K562 (cell line): Measurements from ENCODE around the gene GRIK2.

Source experiments
- BHLHE40 ChIP-seq: IDR thresholded peaks from 2 replicates; pipeline ENCODE4 v1.6.1; 2011; ENCODE audit warnings: low read length, improper control_type of control experiment
- CBFB ChIP-seq: sonication (generic); formaldehyde crosslinking; IDR thresholded peaks from 2 replicates; pipeline ENCODE4 v1.4.0; 2020; ENCODE audit warnings: mild to moderate bottlenecking, missing genetic modification reagents
- CBX5 ChIP-seq: IDR thresholded peaks from 2 replicates; pipeline ENCODE4 v1.6.1; 2014; ENCODE audit warnings: low read depth, borderline replicate concordance
- CTCF ChIP-seq, 3 experiments: IDR thresholded peaks in 2 of 3; conservative IDR thresholded peaks in 1 of 3; 2 replicates each; pipeline ENCODE4 v1.5.1; 2011 to 2012; ENCODE audit warnings: low read length in 3 of 3, mild to moderate bottlenecking in 3 of 3, control low read depth in 2 of 3, improper control_type of control experiment in 1 of 3, inconsistent platforms in 1 of 3, low read depth in 1 of 3, mixed read lengths in 1 of 3, moderate library complexity in 1 of 3; ENCODE audit not compliant: insufficient read depth in 2 of 3
- EP300 ChIP-seq: IDR thresholded peaks from 2 replicates; pipeline ENCODE4 v1.6.1; 2012; ENCODE audit warnings: low read length, improper control_type of control experiment
- FOXA3 ChIP-seq, 2 experiments: fragments of 450-650 bp in 1 of 2; sonication (generic) in 1 of 2; formaldehyde crosslinking; IDR thresholded peaks in 1 of 2; conservative IDR thresholded peaks in 1 of 2; 2 replicates each; pipeline versions ENCODE4 v1.4.0 to v1.8.0; 2020 to 2022; ENCODE audit warnings: mild to moderate bottlenecking in 2 of 2, missing genetic modification reagents in 1 of 2
- GABPA ChIP-seq: fragments of 200-800 bp; sonication (Bioruptor generic); conservative IDR thresholded peaks from 2 replicates; pipeline ENCODE4 v1.6.1; 2016; ENCODE audit warnings: low read depth, missing genetic modification characterization, missing compliant biosample characterization
- KDM4B ChIP-seq, 2 experiments: fragments of 450-650 bp in 1 of 2; sonication (generic) in 1 of 2; IDR thresholded peaks; 2 replicates each; pipeline ENCODE4 v1.6.1; 2016 to 2017; ENCODE audit warnings: borderline replicate concordance in 2 of 2, antibody characterized with exemption in 1 of 2, low read depth in 1 of 2, mild to moderate bottlenecking in 1 of 2
- NBN ChIP-seq: fragments of 450-650 bp; IDR thresholded peaks from 2 replicates; pipeline ENCODE4 v1.6.1; 2016; ENCODE audit warnings: low read depth, mild to moderate bottlenecking
- NR1H2 ChIP-seq: sonication (generic); formaldehyde crosslinking; IDR thresholded peaks from 2 replicates; pipeline ENCODE4 v1.4.0; 2020; ENCODE audit warnings: mild to moderate bottlenecking, missing genetic modification reagents
- SIRT6 ChIP-seq: IDR thresholded peaks from one replicate; pipeline ENCODE4 v1.6.1; 2012; ENCODE audit warnings: low read depth, mild to moderate bottlenecking, control low read depth, inconsistent platforms, low read length, moderate library complexity
- SIX5 ChIP-seq, 2 experiments: IDR thresholded peaks; 2 replicates each; pipeline ENCODE4 v1.6.1; 2011; ENCODE audit warnings: low read length in 2 of 2, borderline replicate concordance in 1 of 2, low read depth in 1 of 2, mild to moderate bottlenecking in 1 of 2, moderate library complexity in 1 of 2; ENCODE audit not compliant: insufficient read depth in 1 of 2
- ZNF280B ChIP-seq: fragments of 250-450 bp; sonication (Bioruptor Pico); IDR thresholded peaks from 2 replicates; pipeline ENCODE4 v1.5.1; 2021; ENCODE audit warnings: mild to moderate bottlenecking
- ZNF76 ChIP-seq: fragments of 250-450 bp; sonication (Bioruptor Pico); IDR thresholded peaks from 2 replicates; pipeline ENCODE4 v1.4.0; 2020; ENCODE audit warnings: mild to moderate bottlenecking, moderate library complexity, borderline replicate concordance

- TF ChIP-seq SIRT6 (no peak), CTCF (IDR thresholded peaks at IDR 0.05 in 2 of 3, conservative IDR thresholded peaks at IDR 0.05 in 1 of 3; ENCODE audit: insufficient read depth in 2 of 3, low read depth in 1 of 3, low read length in 3 of 3) (no peak), ZNF280B (no peak), NBN (no peak), NR1H2 (CRISPR knock-in tag) (no peak), KDM4B (IDR thresholded peaks at IDR 0.05; ENCODE audit: borderline replicate concordance in 2 of 2, low read depth in 1 of 2) (no peak), CBFB (no peak), BHLHE40 (no peak), CBX5 (no peak), FOXA3 (CRISPR knock-in tag; conservative IDR thresholded peaks at IDR 0.05 in 1 of 2, IDR thresholded peaks at IDR 0.05 in 1 of 2) (no peak), GABPA (tag) (no peak), ZNF76 (CRISPR knock-in tag) (no peak), SIX5 (IDR thresholded peaks at IDR 0.05; ENCODE audit: borderline replicate concordance in 1 of 2, insufficient read depth in 1 of 2, low read depth in 1 of 2, low read length in 2 of 2) (no peak), EP300 (no peak)
Observed at GRCh38 chr6:101652079-101652478, 258.6 kb downstream of the GRIK2 start.
